GM12874 (cell line): ENCODE data around the gene RGS3.

ENCODE experiments used
- TF ChIP-seq, protein P1 (sequence below): IDR thresholded peaks from 2 replicates; pipeline ENCODE4 v1.5.1; 2011; ENCODE audit warnings: low read depth, mild to moderate bottlenecking, control low read depth, low read length, moderate library complexity; ENCODE audit not compliant: insufficient read depth

RGS3 gene

DNA sequence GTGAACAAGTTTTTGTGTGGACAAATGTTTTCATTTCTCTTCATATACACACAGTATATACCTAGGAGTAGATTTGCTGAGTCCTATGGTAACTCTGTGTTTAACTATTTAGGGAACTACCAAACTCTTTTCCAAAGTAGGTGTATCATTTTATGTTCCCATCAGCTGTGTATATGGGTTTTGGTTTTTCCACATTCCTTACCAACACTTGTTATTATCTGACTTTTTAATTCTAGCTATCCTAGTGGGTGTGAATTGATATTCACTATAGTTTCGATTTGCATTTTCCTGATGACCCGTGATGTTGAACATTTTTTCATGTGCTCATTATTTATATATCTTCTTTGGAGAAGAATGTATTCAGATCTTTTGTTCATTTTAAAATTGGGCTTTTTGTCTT is 3.7 kb downstream of the RGS3 start:
- TF ChIP-seq, protein P1, sequence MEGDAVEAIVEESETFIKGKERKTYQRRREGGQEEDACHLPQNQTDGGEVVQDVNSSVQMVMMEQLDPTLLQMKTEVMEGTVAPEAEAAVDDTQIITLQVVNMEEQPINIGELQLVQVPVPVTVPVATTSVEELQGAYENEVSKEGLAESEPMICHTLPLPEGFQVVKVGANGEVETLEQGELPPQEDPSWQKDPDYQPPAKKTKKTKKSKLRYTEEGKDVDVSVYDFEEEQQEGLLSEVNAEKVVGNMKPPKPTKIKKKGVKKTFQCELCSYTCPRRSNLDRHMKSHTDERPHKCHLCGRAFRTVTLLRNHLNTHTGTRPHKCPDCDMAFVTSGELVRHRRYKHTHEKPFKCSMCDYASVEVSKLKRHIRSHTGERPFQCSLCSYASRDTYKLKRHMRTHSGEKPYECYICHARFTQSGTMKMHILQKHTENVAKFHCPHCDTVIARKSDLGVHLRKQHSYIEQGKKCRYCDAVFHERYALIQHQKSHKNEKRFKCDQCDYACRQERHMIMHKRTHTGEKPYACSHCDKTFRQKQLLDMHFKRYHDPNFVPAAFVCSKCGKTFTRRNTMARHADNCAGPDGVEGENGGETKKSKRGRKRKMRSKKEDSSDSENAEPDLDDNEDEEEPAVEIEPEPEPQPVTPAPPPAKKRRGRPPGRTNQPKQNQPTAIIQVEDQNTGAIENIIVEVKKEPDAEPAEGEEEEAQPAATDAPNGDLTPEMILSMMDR = no peak

DNA sequence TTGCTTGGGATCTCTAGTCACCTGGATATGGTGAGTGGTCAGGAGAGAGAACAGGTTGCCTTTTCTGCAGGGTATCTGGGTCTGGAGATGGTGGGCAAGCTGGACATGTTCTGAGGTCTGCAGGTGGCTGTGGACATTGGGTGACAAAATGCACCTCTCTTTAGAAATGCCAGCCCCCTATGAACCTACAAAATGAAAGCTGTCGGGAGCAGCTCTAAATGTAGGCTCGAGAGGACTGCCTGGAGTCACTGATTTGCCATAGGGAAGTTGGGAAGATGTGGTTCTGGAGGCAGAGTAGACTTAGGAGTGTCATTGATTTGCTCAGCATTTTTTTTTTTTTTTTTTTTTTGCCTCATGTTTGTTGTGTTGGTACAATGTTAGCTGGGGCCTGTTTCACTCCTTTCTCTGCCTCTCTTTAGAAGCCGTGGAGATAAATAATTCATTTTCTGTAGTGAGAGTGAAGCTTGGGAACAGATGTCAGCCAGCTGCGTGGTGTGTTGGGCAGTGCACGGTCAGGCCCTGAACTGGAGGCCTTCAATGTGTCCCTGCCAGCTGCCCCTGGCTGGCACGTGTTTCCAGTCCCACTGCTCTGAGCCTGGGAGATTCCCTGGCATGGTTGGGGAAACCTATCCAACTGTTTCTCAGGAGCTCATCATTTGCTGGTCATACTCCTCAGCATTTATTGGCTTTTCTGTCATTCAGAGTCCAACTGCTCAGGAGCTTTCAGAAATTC is 5.4 kb downstream of the RGS3 start:
- TF ChIP-seq, protein P1 = no peak

DNA sequence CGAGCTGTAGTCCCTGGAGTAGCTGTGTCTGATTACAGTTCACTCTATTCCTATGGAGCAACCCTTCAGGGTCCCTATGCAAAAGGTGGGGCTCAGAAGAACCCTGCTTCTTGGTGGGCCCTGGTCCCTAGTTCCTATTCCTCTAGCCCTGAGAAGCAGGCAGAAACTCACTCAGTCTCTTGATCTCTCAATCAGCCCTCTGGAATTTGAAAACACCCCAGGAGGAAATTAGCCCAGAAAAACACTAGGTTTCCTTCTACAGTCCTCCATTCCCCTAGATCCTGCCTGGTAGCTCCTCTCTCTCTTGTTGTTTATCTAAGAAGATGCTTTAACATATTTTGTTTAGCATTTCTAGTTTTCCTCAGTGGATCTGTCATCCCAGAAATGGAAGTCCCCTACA is 7.6 kb downstream of the RGS3 start:
- TF ChIP-seq, protein P1 = no peak

DNA sequence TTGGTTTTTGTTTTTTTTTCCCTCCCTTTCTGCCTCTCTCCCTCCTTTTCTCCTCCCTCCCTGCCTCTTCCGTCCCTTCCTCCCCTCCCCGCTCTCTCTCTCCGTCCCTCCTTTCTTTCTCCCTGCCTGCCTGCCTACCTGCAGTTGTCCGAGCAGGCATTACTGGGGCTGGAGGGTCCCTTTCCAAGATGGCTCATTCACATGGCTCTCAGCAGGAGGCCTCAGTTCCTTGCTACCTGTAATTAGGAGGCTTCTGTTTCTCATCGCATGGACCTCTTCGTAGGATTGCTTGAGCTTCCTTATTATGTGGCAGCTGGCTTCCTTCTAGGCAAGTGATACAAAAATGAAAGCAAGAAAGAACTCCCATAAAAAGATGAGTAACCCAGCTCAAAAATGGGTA is 8.0 kb downstream of the RGS3 start:
- TF ChIP-seq, protein P1 = no peak

DNA sequence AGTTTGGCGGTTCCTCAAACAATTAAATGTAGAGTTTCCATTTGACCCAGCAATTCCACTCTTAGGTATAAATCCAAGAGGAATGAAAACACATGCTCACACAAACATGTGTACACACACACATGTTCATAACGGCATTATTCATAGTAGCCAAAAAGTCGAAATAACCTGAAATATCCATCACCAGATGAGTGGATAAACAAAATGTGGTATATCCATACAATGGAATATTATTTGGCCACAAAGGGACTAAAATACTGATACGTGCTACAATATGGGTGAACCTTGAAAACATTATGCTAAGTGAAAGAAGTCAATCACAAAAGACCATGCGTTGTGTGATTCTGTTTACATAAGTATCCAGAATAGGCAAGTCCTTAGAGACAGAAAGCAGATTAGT is 8.7 kb downstream of the RGS3 start:
- TF ChIP-seq, protein P1 = no peak

DNA sequence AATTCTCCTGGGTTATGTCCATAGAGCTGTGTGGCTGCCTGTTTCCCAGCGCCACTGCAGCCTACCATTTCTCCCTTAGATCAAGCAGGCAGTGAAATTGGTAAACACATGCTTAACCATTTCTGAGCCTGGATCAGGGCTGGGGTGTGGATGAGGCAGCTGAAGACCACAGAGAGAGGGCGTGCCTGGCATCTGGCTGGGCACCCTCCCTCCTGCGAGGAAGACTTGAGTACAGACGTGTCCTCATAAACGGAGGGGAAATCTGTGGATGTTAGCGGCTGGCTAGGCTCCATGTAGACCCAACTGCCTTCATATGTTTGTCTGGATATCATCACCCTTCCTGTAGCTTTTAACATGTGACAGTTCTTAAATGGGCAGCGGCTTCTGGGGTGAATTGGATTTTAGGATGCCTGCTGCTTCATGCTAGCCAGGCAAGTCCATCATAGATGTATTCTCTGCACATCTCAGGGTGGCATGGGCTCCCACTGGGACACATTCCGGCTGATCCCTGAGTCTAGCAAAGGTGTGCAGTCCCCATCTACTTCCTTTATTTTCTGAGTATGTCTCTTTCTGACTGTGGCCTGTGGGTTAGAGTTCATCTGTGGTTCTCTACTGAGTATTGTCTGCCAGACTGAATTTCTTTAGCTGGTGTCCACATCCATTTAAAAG is 11.0 kb downstream of the RGS3 start:
- TF ChIP-seq, protein P1 = no peak

DNA sequence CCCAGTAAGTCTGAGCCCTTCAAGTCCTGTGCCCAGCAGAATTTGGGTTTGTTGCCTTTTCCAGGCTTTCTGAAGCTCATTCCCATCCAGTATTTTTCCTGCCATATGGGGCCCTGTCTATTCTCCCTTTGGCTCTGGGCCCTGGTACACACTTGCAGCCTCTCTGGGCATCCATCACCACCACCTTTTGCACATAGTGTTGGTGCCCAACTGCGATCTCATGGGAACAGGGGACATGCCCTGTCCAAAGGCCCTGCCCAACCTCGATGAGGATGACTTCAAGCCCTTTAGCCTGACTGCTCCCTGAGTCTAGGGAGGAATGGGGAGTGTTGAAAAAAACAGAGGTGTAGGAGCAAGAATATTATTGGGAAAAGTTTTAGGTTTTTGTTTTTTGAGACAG is 11.5 kb downstream of the RGS3 start:
- TF ChIP-seq, protein P1 = no peak
